OCI-LY1 (cell line): ENCODE measurements around the gene FCHO1.

ENCODE experiments used
- CTCF ChIP-seq: fragments of 200-600 bp; sonication (generic), shearing (Covaris generic); IDR thresholded peaks from 2 replicates; pipeline ENCODE4 v1.5.1; 2017; ENCODE audit warnings: mild to moderate bottlenecking, antibody characterized with exemption, low read length, moderate library complexity, mixed read lengths
- EZH2 ChIP-seq: fragments of 200-600 bp; sonication (generic), shearing (Covaris generic); IDR thresholded peaks from 2 replicates; pipeline ENCODE4 v1.8.0; 2017; ENCODE audit warnings: borderline replicate concordance, mixed run types, mild to moderate bottlenecking, antibody characterized with exemption, low read length, moderate library complexity, mixed read lengths

- TF ChIP-seq CTCF = no peak
- no peak for TF ChIP-seq EZH2
These were observed 13.6 kb upstream of the FCHO1 start for GRCh38 chr19:17737690-17738153.
